ENCODE results near the gene PDLIM3. TPM values are rescaled to one million over a fixed set of nuclear protein-coding genes. Genes with fewer than 3 reads are reported as not detected.

Gene PDLIM3
- total and polyA plus RNA-seq, 2 experiments from 2014 or later = 8.5 to 18.0 TPM

DNA sequence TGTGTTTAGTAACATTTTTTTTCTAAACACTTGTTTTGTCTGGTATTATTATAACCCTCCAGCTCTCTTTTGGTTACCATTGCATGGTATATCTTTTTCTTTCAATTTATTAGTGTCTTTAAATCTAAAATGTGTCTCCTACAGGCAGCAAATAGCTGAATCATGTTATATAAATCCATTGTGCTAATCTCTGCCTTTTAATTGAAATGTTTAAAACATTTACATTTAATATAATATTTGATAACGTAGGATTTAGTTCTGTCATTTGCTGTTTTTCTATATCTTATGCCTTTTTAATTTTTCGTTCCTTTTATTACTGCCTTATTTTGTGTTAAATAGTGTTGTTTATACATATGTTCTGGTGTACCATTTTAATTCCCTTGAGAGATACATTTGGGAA, 46.7 kb downstream of the PDLIM3 start:
- no peaks in the 10 kb centered on the region for H3K27me3 Mint-ChIP-seq (ENCODE audit: insufficient read depth, low read depth, poor library complexity)
- H3K4me1 Mint-ChIP-seq = no peaks in the 10 kb centered on the region
- H3K9me3 Mint-ChIP-seq = peaks cover 16% of the 10 kb centered on the region
- H3K4me3 Mint-ChIP-seq = no peak overlapping the region
- no peaks in the 10 kb centered on the region for H3K79me2 ChIP-seq (replicated peaks; ENCODE audit: insufficient read depth)
- no peaks in the 10 kb centered on the region for H3F3A ChIP-seq (replicated peaks; ENCODE audit: low read depth)
- H3K36me3 Mint-ChIP-seq (ENCODE audit: low read depth) = peaks cover 14% of the 10 kb centered on the region; the same call in 2 of the 3 replicates
- H3K4me3 ChIP-seq = no peak overlapping the region
- peaks cover 2% of the 10 kb centered on the region for H3K27me3 ChIP-seq (ENCODE audit: insufficient read depth)
- no peak overlapping the region for H3K27ac ChIP-seq (ENCODE audit: low read depth)
- no peak overlapping the region for H3K27ac Mint-ChIP-seq
- no peak for ATAC-seq
- DNase-seq (ENCODE audit: low spot score) = no peak
- H4K20me1 ChIP-seq (replicated peaks; ENCODE audit: insufficient read depth) = no peaks in the 10 kb centered on the region
- no peak overlapping the region for H3K4me2 ChIP-seq
- no peaks in the 10 kb centered on the region; the same call in 1 of the 2 replicates for H3K36me3 ChIP-seq (ENCODE audit: insufficient read depth)
- no peaks in the 10 kb centered on the region for H3K4me1 ChIP-seq (ENCODE audit: insufficient read depth)
- no peak overlapping the region for H2AFZ ChIP-seq
- no peaks in the 10 kb centered on the region for H3K9me2 ChIP-seq (ENCODE audit: insufficient read depth)
- no peak for TF ChIP-seq POLR2AphosphoS5 (IDR thresholded peaks at IDR 0.05; ENCODE audit: low read depth)

DNA sequence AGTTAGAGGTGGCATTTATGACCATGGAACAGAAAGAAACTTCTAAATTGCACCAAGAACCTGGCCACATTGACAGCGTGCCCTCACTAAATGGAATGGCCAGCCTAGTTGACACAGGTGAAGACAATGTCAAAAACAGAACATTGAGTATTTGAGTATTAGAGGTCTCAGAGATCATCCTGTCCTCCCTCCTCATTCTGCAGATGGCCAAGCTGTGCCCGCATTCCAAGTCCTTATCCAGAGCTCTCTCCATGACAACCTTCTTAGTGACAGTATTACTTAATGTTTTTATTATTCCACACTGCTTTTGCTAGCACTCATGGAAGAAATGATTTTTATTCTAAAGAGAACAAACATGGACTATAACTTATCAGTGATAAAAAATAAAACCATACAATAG, 53.9 kb downstream of the PDLIM3 start:
- no peaks in the 10 kb centered on the region; the same call in 1 of the 2 replicates for H3K4me1 ChIP-seq (ENCODE audit: insufficient read depth)
- H2AFZ ChIP-seq = no peak overlapping the region
- Mint-ChIP-seq H3K27me3 (ENCODE audit: insufficient read depth, low read depth, poor library complexity) (peaks cover 46% of the 10 kb centered on the region), H3K27ac (no peak overlapping the region), H3K9me3 (no peaks in the 10 kb centered on the region), H3K4me1 (peaks cover 11% of the 10 kb centered on the region), H3K36me3 (ENCODE audit: low read depth) (no peaks in the 10 kb centered on the region), H3K4me3 (no peak overlapping the region)
- DNase-seq (ENCODE audit: low spot score) = no peak
- H4K20me1 ChIP-seq (replicated peaks; ENCODE audit: insufficient read depth) = no peaks in the 10 kb centered on the region
- H3K9me2 ChIP-seq (ENCODE audit: insufficient read depth) = no peaks in the 10 kb centered on the region
- H3K4me3 ChIP-seq = no peak overlapping the region
- H3K79me2 ChIP-seq (replicated peaks; ENCODE audit: insufficient read depth) = no peaks in the 10 kb centered on the region
- no peaks in the 10 kb centered on the region for H3F3A ChIP-seq (replicated peaks; ENCODE audit: low read depth)
- no peaks in the 10 kb centered on the region for H3K36me3 ChIP-seq (ENCODE audit: insufficient read depth)
- H3K4me2 ChIP-seq = no peak overlapping the region
- no peak for ATAC-seq
- H3K27ac ChIP-seq (ENCODE audit: low read depth) = no peak overlapping the region
- H3K27me3 ChIP-seq (ENCODE audit: insufficient read depth) = peaks cover 67% of the 10 kb centered on the region
- TF ChIP-seq, protein P1, sequence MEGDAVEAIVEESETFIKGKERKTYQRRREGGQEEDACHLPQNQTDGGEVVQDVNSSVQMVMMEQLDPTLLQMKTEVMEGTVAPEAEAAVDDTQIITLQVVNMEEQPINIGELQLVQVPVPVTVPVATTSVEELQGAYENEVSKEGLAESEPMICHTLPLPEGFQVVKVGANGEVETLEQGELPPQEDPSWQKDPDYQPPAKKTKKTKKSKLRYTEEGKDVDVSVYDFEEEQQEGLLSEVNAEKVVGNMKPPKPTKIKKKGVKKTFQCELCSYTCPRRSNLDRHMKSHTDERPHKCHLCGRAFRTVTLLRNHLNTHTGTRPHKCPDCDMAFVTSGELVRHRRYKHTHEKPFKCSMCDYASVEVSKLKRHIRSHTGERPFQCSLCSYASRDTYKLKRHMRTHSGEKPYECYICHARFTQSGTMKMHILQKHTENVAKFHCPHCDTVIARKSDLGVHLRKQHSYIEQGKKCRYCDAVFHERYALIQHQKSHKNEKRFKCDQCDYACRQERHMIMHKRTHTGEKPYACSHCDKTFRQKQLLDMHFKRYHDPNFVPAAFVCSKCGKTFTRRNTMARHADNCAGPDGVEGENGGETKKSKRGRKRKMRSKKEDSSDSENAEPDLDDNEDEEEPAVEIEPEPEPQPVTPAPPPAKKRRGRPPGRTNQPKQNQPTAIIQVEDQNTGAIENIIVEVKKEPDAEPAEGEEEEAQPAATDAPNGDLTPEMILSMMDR (conservative IDR thresholded peaks at IDR 0.05; ENCODE audit: low read depth in 2 of 2) = no peak
- TF ChIP-seq POLR2AphosphoS5 (IDR thresholded peaks at IDR 0.05; ENCODE audit: low read depth) (no peak), EZH2phosphoT487 (IDR thresholded peaks at IDR 0.05; ENCODE audit: unreplicated experiment) (no peak), ZNF331 (CRISPR knock-in tag; IDR thresholded peaks at IDR 0.05; ENCODE audit: low read depth) (no peak), EZH2 (IDR thresholded peaks at IDR 0.05; ENCODE audit: low read depth, unreplicated experiment) (no peak), JUNB (IDR thresholded peaks at IDR 0.05; ENCODE audit: unreplicated experiment) (no peak), CREB1 (CRISPR knock-in tag; IDR thresholded peaks at IDR 0.05; ENCODE audit: low read depth) (no peak), ZNF114 (CRISPR knock-in tag; IDR thresholded peaks at IDR 0.05) (no peak)
- TF ChIP-seq, protein P2, sequence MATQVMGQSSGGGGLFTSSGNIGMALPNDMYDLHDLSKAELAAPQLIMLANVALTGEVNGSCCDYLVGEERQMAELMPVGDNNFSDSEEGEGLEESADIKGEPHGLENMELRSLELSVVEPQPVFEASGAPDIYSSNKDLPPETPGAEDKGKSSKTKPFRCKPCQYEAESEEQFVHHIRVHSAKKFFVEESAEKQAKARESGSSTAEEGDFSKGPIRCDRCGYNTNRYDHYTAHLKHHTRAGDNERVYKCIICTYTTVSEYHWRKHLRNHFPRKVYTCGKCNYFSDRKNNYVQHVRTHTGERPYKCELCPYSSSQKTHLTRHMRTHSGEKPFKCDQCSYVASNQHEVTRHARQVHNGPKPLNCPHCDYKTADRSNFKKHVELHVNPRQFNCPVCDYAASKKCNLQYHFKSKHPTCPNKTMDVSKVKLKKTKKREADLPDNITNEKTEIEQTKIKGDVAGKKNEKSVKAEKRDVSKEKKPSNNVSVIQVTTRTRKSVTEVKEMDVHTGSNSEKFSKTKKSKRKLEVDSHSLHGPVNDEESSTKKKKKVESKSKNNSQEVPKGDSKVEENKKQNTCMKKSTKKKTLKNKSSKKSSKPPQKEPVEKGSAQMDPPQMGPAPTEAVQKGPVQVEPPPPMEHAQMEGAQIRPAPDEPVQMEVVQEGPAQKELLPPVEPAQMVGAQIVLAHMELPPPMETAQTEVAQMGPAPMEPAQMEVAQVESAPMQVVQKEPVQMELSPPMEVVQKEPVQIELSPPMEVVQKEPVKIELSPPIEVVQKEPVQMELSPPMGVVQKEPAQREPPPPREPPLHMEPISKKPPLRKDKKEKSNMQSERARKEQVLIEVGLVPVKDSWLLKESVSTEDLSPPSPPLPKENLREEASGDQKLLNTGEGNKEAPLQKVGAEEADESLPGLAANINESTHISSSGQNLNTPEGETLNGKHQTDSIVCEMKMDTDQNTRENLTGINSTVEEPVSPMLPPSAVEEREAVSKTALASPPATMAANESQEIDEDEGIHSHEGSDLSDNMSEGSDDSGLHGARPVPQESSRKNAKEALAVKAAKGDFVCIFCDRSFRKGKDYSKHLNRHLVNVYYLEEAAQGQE (IDR thresholded peaks at IDR 0.05; ENCODE audit: unreplicated experiment) = no peak
- TF ChIP-seq, protein P3, sequence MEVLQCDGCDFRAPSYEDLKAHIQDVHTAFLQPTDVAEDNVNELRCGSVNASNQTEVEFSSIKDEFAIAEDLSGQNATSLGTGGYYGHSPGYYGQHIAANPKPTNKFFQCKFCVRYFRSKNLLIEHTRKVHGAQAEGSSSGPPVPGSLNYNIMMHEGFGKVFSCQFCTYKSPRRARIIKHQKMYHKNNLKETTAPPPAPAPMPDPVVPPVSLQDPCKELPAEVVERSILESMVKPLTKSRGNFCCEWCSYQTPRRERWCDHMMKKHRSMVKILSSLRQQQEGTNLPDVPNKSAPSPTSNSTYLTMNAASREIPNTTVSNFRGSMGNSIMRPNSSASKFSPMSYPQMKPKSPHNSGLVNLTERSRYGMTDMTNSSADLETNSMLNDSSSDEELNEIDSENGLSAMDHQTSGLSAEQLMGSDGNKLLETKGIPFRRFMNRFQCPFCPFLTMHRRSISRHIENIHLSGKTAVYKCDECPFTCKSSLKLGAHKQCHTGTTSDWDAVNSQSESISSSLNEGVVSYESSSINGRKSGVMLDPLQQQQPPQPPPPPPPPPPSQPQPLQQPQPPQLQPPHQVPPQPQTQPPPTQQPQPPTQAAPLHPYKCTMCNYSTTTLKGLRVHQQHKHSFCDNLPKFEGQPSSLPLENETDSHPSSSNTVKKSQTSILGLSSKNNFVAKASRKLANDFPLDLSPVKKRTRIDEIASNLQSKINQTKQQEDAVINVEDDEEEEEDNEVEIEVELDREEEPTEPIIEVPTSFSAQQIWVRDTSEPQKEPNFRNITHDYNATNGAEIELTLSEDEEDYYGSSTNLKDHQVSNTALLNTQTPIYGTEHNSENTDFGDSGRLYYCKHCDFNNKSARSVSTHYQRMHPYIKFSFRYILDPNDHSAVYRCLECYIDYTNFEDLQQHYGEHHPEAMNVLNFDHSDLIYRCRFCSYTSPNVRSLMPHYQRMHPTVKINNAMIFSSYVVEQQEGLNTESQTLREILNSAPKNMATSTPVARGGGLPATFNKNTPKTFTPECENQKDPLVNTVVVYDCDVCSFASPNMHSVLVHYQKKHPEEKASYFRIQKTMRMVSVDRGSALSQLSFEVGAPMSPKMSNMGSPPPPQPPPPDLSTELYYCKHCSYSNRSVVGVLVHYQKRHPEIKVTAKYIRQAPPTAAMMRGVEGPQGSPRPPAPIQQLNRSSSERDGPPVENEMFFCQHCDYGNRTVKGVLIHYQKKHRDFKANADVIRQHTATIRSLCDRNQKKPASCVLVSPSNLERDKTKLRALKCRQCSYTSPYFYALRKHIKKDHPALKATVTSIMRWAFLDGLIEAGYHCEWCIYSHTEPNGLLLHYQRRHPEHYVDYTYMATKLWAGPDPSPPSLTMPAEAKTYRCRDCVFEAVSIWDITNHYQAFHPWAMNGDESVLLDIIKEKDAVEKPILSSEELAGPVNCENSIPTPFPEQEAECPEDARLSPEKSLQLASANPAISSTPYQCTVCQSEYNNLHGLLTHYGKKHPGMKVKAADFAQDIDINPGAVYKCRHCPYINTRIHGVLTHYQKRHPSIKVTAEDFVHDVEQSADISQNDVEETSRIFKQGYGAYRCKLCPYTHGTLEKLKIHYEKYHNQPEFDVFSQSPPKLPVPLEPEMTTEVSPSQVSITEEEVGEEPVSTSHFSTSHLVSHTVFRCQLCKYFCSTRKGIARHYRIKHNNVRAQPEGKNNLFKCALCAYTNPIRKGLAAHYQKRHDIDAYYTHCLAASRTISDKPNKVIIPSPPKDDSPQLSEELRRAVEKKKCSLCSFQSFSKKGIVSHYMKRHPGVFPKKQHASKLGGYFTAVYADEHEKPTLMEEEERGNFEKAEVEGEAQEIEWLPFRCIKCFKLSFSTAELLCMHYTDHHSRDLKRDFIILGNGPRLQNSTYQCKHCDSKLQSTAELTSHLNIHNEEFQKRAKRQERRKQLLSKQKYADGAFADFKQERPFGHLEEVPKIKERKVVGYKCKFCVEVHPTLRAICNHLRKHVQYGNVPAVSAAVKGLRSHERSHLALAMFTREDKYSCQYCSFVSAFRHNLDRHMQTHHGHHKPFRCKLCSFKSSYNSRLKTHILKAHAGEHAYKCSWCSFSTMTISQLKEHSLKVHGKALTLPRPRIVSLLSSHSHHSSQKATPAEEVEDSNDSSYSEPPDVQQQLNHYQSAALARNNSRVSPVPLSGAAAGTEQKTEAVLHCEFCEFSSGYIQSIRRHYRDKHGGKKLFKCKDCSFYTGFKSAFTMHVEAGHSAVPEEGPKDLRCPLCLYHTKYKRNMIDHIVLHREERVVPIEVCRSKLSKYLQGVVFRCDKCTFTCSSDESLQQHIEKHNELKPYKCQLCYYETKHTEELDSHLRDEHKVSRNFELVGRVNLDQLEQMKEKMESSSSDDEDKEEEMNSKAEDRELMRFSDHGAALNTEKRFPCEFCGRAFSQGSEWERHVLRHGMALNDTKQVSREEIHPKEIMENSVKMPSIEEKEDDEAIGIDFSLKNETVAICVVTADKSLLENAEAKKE (CRISPR knock-in tag; IDR thresholded peaks at IDR 0.05) = no peak

All from GM23338 (cell line).